ENCODE data around the gene CBARP. TPM values are rescaled to one million over a fixed set of nuclear protein-coding genes. Genes with fewer than 3 reads are reported as not detected.

Gene CBARP
- total RNA-seq, 1 experiment from 2014 or later: 13.3 TPM

DNA sequence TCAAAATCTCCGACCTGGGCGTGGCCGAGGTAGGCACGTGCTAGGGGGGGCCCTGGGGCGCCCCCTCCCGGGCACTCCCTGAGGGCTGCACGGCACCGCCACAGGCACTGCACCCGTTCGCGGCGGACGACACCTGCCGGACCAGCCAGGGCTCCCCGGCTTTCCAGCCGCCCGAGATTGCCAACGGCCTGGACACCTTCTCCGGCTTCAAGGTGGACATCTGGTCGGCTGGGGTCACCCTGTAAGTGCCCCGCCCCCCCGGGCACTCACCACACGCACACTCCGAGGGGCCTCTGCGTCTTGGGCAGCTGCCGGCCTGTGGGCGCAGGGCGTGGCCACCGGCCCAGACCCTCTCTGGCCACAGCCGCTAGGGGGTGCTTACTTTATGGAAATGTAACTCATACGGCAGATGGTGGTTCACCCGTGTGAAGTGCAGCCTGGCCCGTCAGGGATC lies 17.3 kb downstream of the CBARP start:
- POLR2A ChIA-PET (ENCODE audit: low non-redundant PET): no interaction called here
- TF ChIP-seq EZH2 (IDR thresholded peaks at IDR 0.05; ENCODE audit: borderline replicate concordance, low read depth, low read length, poor library complexity, severe bottlenecking) (no peak), CTCF (conservative IDR thresholded peaks at IDR 0.05; ENCODE audit: low read depth, low read length) (no peak)
- DNase-seq (ENCODE audit: low spot score): no peak
- H3K27me3 ChIP-seq (replicated peaks; ENCODE audit: insufficient read depth, low read depth, low read length, poor library complexity): no peaks in the 10 kb centered on the region
- no peaks in the 10 kb centered on the region for H3K9me3 ChIP-seq (ENCODE audit: low read depth, low read length, poor library complexity, severe bottlenecking)
- BruUV-seq (replicated peaks): no TSS peak
- no peaks in the 10 kb centered on the region for H3K4me1 ChIP-seq (ENCODE audit: insufficient read depth, low read length, poor library complexity, severe bottlenecking)
- no peak overlapping the region for H3K4me3 ChIP-seq (ENCODE audit: low read depth, low read length, poor library complexity, severe bottlenecking)
- intact Hi-C loops (cut with micrococcal nuclease; ENCODE audit: unreplicated experiment): no loop called here
- peaks cover 28% of the 10 kb centered on the region for H3K36me3 ChIP-seq (ENCODE audit: insufficient read depth, low read length, poor library complexity, severe bottlenecking)
- H3K27ac ChIP-seq (ENCODE audit: low read depth, low read length, poor library complexity, severe bottlenecking): no peak overlapping the region
- CTCF ChIA-PET: interaction anchor here (0.6 kb wide), 1 partner anchor 88 kb away, joined by 3 read pairs; no protein-coding TSS in a partner anchor

DNA sequence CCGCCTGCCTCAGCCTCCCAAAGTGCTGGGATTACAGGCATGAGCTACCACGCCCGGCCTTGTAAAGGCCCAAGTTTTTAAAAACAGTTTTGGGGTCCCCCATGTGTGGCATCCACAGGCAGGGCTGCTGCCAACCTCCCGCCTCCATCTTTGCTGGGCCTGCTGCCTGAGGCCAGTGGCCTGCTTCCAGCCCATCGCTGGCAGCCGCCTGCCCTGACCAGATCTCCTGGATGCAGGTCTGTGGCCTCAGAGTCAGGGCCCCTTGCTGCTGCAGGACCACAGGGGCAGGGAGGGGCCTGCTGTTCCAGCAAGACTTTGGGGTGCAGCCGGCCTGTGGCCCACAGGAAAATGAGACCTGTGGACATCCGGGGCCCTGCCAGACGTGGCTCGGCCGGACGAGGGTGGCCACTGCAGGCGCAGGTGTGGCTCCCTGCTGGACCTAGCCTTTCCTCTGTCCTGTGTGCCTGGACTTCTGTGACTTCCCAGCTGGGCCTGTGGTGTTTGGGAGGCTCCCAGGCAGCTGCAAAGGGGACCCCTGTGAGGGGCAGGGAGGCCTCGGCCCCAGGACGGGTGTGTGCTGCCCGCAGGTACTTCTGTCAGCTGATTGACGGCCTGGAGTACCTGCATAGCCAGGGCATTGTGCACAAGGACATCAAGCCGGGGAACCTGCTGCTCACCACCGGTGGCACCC lies 17.9 kb downstream of the CBARP start:
- POLR2A ChIA-PET (ENCODE audit: low non-redundant PET): no interaction called here
- DNase-seq (ENCODE audit: low spot score): no peak
- H3K27me3 ChIP-seq (replicated peaks; ENCODE audit: insufficient read depth, low read depth, low read length, poor library complexity): no peaks in the 10 kb centered on the region
- intact Hi-C loops (cut with micrococcal nuclease; ENCODE audit: unreplicated experiment): loop anchor here (10.0 kb wide), 1 partner anchor 195 kb away; the partner anchor contains the start of genes CNN2, RNU6-2 and TMEM259
- peaks cover 6% of the 10 kb centered on the region for H3K4me1 ChIP-seq (ENCODE audit: insufficient read depth, low read length, poor library complexity, severe bottlenecking)
- CTCF ChIA-PET: no interaction called here
- no peak overlapping the region for H3K4me3 ChIP-seq (ENCODE audit: low read depth, low read length, poor library complexity, severe bottlenecking)
- BruUV-seq (replicated peaks): no TSS peak
- H3K27ac ChIP-seq (ENCODE audit: low read depth, low read length, poor library complexity, severe bottlenecking): no peak overlapping the region
- TF ChIP-seq EZH2 (IDR thresholded peaks at IDR 0.05; ENCODE audit: borderline replicate concordance, low read depth, low read length, poor library complexity, severe bottlenecking) (no peak), CTCF (conservative IDR thresholded peaks at IDR 0.05; ENCODE audit: low read depth, low read length) (no peak)
- no peaks in the 10 kb centered on the region for H3K9me3 ChIP-seq (ENCODE audit: low read depth, low read length, poor library complexity, severe bottlenecking)
- peaks cover 28% of the 10 kb centered on the region for H3K36me3 ChIP-seq (ENCODE audit: insufficient read depth, low read length, poor library complexity, severe bottlenecking)

DNA sequence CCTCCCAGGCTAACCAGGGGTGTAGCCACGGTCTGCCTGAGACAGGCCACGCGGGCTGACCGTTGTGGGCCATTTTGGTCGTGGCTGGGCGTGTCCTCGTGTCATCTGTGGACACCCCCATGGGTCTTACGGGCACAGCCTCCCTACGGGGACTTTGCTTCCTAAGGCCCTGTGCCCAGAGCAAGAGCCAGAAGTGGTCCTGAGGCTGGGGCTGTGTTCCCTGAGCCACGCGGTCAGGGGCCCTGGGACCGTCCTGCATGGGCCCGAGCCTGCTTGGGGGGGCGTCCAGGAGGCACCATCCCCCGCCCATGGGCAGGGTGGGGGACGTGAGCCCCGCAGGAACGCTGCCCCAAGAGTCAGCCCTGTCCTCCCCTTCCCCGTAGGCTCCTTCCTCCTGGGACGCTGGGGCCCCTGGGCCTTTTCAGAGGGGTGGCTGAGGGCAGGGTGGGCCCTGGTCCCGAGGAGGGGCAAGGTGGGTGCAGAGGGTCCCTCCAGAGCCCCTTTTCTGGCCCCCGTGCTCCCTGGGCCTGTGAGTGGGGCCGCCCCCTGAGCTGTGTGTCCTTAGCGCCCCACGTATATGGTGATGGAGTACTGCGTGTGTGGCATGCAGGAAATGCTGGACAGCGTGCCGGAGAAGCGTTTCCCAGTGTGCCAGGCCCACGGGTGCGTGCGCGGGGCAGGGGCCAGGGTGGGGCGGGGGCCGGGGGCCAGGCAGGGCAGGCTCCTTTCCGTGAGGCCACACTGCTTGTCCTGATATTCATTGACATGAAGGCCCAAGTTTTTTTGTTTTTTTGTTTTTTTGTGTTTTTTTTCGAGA lies 18.8 kb downstream of the CBARP start:
- H3K36me3 ChIP-seq (ENCODE audit: insufficient read depth, low read length, poor library complexity, severe bottlenecking): peaks cover 28% of the 10 kb centered on the region
- TF ChIP-seq EZH2 (IDR thresholded peaks at IDR 0.05; ENCODE audit: borderline replicate concordance, low read depth, low read length, poor library complexity, severe bottlenecking): no peak
- no peak for TF ChIP-seq CTCF (conservative IDR thresholded peaks at IDR 0.05; ENCODE audit: low read depth, low read length)
- CTCF ChIA-PET: no interaction called here
- no peak overlapping the region for H3K4me3 ChIP-seq (ENCODE audit: low read depth, low read length, poor library complexity, severe bottlenecking)
- no TSS peak for BruUV-seq (replicated peaks)
- H3K9me3 ChIP-seq (ENCODE audit: low read depth, low read length, poor library complexity, severe bottlenecking): no peaks in the 10 kb centered on the region
- H3K4me1 ChIP-seq (ENCODE audit: insufficient read depth, low read length, poor library complexity, severe bottlenecking): peaks cover 15% of the 10 kb centered on the region
- no peaks in the 10 kb centered on the region for H3K27me3 ChIP-seq (replicated peaks; ENCODE audit: insufficient read depth, low read depth, low read length, poor library complexity)
- intact Hi-C loops (cut with micrococcal nuclease; ENCODE audit: unreplicated experiment): loop anchor here (10.0 kb wide), 1 partner anchor 194 kb away; the partner anchor contains the start of genes CNN2, RNU6-2 and TMEM259
- DNase-seq (ENCODE audit: low spot score): no peak
- POLR2A ChIA-PET (ENCODE audit: low non-redundant PET): no interaction called here
- no peak overlapping the region for H3K27ac ChIP-seq (ENCODE audit: low read depth, low read length, poor library complexity, severe bottlenecking)
